ENCODE results near the gene ZNF668. TPM values are rescaled to one million over a fixed set of nuclear protein-coding genes. Genes with fewer than 3 reads are reported as not detected.

Gene ZNF668
- polyA plus RNA-seq, 1 experiment: 16.3 TPM

DNA sequence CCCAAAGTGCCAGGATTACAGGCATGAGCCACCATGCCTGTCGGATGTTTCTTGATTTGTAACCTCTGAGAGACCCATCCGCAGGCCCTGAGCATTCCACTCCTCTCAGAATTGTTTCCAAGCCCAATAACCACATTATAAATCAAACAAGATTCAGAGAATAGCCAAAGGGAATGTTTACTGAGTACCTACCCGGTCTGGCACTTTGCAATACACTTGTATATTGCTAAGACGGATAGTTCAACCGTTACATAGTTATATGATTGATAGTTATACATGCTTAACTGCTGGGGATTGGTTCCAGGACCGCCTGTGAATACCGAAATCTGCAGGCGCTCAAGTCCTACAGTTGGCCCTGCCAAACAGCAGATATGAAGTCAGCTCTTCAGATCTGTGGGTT lies 40.4 kb upstream of the ZNF668 start:
- H3K4me3 ChIP-seq (ENCODE audit: low read depth, low read length): no peak overlapping the region
- no peaks in the 10 kb centered on the region for H3K27me3 ChIP-seq (ENCODE audit: control insufficient read depth, insufficient read depth, low read length)
- TF ChIP-seq CTCF (IDR thresholded peaks at IDR 0.05; ENCODE audit: insufficient read depth, low read depth, low read length): no peak
- DNase-seq (ENCODE audit: low read depth): no peak
- ChIA-PET CTCF (interaction anchor here (1.8 kb wide), 1 partner anchor 28 kb away, joined by 5 read pairs; no protein-coding TSS in a partner anchor), POLR2A (no interaction called here)
- peaks cover 28% of the 10 kb centered on the region for H3K36me3 ChIP-seq (ENCODE audit: control insufficient read depth, insufficient read depth, low read length)

DNA sequence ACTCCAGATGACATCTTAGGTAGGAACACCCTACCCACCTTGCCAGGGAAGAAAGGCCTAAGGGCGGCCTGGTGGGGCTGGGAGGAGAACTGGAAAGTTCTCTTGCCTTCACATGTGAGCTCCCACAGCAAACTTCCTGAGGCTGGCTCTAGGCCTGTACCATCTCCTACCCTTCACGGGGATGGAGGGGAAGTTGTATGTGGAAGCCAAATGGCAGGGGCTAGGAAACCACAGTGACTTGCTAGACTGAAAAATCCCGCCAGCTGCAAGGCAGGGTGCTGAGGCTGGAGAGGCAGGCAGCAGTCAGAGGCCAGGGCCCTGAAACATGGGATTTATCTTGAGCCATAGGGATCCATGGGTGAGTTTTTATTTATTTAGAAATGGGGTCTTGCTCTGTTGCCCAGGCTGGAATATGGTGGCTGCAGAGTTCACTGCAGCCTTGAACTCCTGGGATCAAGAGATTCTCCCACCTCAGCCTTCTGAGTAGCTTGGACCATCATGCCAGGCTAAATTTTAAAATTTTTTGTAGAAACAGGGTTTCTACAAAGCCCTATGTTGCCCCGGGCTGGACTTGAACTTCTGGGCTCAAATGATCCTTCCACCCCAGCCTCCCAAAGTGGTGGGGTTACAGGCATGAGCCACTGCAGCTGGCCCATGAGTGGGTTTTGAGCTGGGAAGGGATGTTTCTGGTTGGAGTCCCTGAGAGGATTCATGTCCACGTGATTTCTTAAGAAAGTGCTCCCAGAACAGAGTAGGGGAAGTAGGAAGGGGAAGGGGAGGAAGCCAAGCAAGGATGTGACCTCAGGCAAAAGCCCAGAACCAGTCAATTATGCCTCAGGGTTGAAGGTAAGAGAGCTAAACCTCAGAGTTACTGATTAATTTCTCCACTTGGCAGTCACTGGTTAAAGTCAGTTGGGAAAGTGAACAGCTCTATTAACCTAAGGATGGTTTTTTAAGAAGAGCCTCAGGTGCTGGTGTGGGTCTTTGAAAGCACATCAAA lies 39.4 kb upstream of the ZNF668 start:
- Histone ChIP-seq H3K4me3 (ENCODE audit: low read depth, low read length) (no peak overlapping the region), H3K36me3 (ENCODE audit: control insufficient read depth, insufficient read depth, low read length) (peaks cover 28% of the 10 kb centered on the region), H3K27me3 (ENCODE audit: control insufficient read depth, insufficient read depth, low read length) (no peaks in the 10 kb centered on the region)
- TF ChIP-seq CTCF (IDR thresholded peaks at IDR 0.05; ENCODE audit: insufficient read depth, low read depth, low read length): no peak
- POLR2A ChIA-PET: no interaction called here
- no peak for DNase-seq (ENCODE audit: low read depth)
- CTCF ChIA-PET: interaction anchor here (1.2 to 1.8 kb wide), 2 partner anchors 29 to 136 kb away, joined by 3 to 5 read pairs; no protein-coding TSS in a partner anchor

DNA sequence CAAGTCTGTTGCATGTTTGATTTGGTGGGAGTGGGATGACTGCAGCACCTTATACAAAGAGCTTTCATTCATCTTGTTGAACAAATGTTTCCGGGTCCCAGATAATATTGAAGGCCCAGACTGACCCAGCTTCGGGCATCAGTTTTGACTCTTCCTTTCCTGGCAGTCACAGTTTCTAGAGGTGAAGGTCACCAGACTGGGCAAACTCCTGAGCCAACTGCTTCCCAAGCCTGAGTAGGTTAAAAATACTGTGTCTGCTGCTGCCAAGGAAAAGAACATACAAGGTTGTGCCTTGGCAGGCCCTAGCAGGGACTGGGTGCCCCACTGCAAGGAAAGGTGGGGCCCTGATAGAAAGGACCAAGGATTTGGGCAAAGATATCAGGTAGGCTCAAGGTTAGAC lies 38.7 kb upstream of the ZNF668 start:
- ChIA-PET CTCF (interaction anchor here (1.2 kb wide), 1 partner anchor 135 kb away, joined by 3 read pairs; no protein-coding TSS in a partner anchor), POLR2A (no interaction called here)
- H3K27me3 ChIP-seq (ENCODE audit: control insufficient read depth, insufficient read depth, low read length): no peaks in the 10 kb centered on the region
- H3K36me3 ChIP-seq (ENCODE audit: control insufficient read depth, insufficient read depth, low read length): peaks cover 28% of the 10 kb centered on the region
- no peak for DNase-seq (ENCODE audit: low read depth)
- H3K4me3 ChIP-seq (ENCODE audit: low read depth, low read length): no peak overlapping the region
- TF ChIP-seq CTCF (IDR thresholded peaks at IDR 0.05; ENCODE audit: insufficient read depth, low read depth, low read length): no peak

- no peak overlapping the region for H3K4me3 ChIP-seq (ENCODE audit: low read depth, low read length)
- ChIA-PET POLR2A (interaction anchor here (0.6 kb wide), 1 partner anchor 68 kb away, joined by 4 read pairs; no protein-coding TSS in a partner anchor), CTCF (interaction anchor here (1.1 kb wide), 1 partner anchor 30 kb away, joined by 4 read pairs; no protein-coding TSS in a partner anchor)
- H3K36me3 ChIP-seq (ENCODE audit: control insufficient read depth, insufficient read depth, low read length): peaks cover 28% of the 10 kb centered on the region
- no peak for DNase-seq (ENCODE audit: low read depth)
- H3K27me3 ChIP-seq (ENCODE audit: control insufficient read depth, insufficient read depth, low read length): no peaks in the 10 kb centered on the region
- no peak for TF ChIP-seq CTCF (IDR thresholded peaks at IDR 0.05; ENCODE audit: insufficient read depth, low read depth, low read length)
These were observed 37.9 kb upstream of the ZNF668 start for GRCh38 chr16:31111881-31112466.
